ENCODE results near the gene C1orf141. TPM values are rescaled to one million over a fixed set of nuclear protein-coding genes. Genes with fewer than 3 reads are reported as not detected.

C1orf141 gene
- total and polyA plus RNA-seq, 2 of the 8 experiments (the other 6 are each of a cell fraction or from before 2014, with no cell fraction given): not detected

DNA sequence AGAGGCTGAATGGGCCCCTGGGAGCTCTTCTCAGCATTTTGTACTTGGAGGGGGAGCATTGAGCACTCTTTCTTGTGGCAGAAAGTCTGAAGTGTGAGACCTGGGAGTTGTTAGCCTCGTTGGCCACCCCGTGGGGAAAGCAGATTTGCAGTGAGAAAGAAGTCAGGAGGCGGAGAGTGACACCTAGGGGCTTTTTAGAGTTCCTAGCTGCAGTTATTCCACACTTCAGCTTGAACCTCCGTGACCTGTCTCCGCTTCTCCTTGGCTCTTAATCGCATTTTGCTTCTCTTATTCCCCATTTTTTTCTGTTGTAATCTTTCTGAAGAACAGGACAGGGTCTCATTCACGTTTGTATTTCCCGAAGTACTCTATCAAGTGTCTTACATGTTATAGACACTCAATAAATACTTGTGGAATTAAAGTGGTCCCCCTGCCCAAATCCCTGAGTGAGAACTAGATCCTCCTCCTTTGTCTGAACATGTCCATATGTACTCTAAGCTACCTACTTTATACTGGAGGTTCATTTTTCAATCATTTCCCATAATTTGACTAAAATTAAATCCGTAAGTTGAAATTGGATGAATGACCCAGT is 14.5 kb upstream of the C1orf141 start:
- H3K79me1 ChIP-seq (ENCODE audit: low read depth, low read length): no peaks in the 10 kb centered on the region
- no peak overlapping the region for H3K23ac ChIP-seq (ENCODE audit: insufficient read length)
- H2BK12ac ChIP-seq (ENCODE audit: low read depth, low read length): no peak overlapping the region
- no peak overlapping the region for H4K8ac ChIP-seq (ENCODE audit: extremely low read depth, insufficient read depth, low read length)
- H2BK20ac ChIP-seq (ENCODE audit: low read length): no peak overlapping the region
- no peak overlapping the region for H4K5ac ChIP-seq (ENCODE audit: insufficient read length, low read depth, low read length)
- H2BK120ac ChIP-seq (replicated peaks; ENCODE audit: low read depth, low read length): no peak overlapping the region
- ChIA-PET POLR2A (ENCODE audit: partially characterized antibody) (interaction anchor here (0.9 to 1.5 kb wide), 2 partner anchors 153 to 156 kb away, joined by 3 to 4 read pairs; no protein-coding TSS in a partner anchor), CTCF (ENCODE audit: partially characterized antibody) (interaction anchor here (0.5 to 4.4 kb wide), 56 partner anchors 8 to 395 kb away, joined by 3 to 133 read pairs (median 4); partner anchors contain the start of genes C1orf141 and SLC35D1)
- peak; percentile 34 to 60 for DNase-seq (ENCODE audit: low read depth in 1 of 2, low spot score in 2 of 2)
- no peak overlapping the region for H3K56ac ChIP-seq (replicated peaks; ENCODE audit: insufficient read length, low read depth, low read length)
- H3K27me3 ChIP-seq (replicated peaks in 1 of 4; ENCODE audit: control insufficient read depth in 3 of 4, extremely low read depth in 1 of 4, insufficient read depth in 3 of 4, low read length in 3 of 4): no peaks in the 10 kb centered on the region
- H3K18ac ChIP-seq (ENCODE audit: extremely low read depth, low read length): no peak overlapping the region
- 0 out of 7 replicates have a peak, but pooled peaks cover 0 to 4% (median 0%) of the 10 kb centered on the region in 4 experiments for H3K4me1 ChIP-seq (replicated peaks in 1 of 4; ENCODE audit: control insufficient read depth in 3 of 4, insufficient read depth in 4 of 4, low read length in 3 of 4)
- H4K91ac ChIP-seq (replicated peaks; ENCODE audit: insufficient read length, low read length): no peak overlapping the region
- no peaks in the 10 kb centered on the region for H4K20me1 ChIP-seq (replicated peaks in 1 of 2; ENCODE audit: control insufficient read depth in 1 of 2, insufficient read depth in 2 of 2, low read length in 2 of 2)
- H3K9ac ChIP-seq (replicated peaks in 1 of 4; ENCODE audit: extremely low read depth in 1 of 4, low read depth in 3 of 4, low read length in 3 of 4): no peak overlapping the region
- H3K23me2 ChIP-seq (ENCODE audit: low read depth, low read length): no peaks in the 10 kb centered on the region
- H3K9me3 ChIP-seq (ENCODE audit: insufficient read depth in 2 of 2, low read depth in 1 of 2, low read length in 1 of 2): no peaks in the 10 kb centered on the region
- 0 out of 2 replicates have a peak overlapping the region, but pooled peaks have one; percentile 89 for H2AFZ ChIP-seq (ENCODE audit: low read length)
- TF ChIP-seq, protein P1, sequence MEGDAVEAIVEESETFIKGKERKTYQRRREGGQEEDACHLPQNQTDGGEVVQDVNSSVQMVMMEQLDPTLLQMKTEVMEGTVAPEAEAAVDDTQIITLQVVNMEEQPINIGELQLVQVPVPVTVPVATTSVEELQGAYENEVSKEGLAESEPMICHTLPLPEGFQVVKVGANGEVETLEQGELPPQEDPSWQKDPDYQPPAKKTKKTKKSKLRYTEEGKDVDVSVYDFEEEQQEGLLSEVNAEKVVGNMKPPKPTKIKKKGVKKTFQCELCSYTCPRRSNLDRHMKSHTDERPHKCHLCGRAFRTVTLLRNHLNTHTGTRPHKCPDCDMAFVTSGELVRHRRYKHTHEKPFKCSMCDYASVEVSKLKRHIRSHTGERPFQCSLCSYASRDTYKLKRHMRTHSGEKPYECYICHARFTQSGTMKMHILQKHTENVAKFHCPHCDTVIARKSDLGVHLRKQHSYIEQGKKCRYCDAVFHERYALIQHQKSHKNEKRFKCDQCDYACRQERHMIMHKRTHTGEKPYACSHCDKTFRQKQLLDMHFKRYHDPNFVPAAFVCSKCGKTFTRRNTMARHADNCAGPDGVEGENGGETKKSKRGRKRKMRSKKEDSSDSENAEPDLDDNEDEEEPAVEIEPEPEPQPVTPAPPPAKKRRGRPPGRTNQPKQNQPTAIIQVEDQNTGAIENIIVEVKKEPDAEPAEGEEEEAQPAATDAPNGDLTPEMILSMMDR (IDR thresholded peaks at IDR 0.05; ENCODE audit: control extremely low read depth in 1 of 3, insufficient read depth in 1 of 3, low read depth in 1 of 3, low read length in 3 of 3): peak; percentile 58 to 99 (median 78)
- TF ChIP-seq RAD21 (IDR thresholded peaks at IDR 0.05 in 1 of 2, conservative IDR thresholded peaks at IDR 0.05 in 1 of 2; ENCODE audit: low read depth in 2 of 2, low read length in 2 of 2) (peak; percentile 92 to 96), EZH2 (IDR thresholded peaks at IDR 0.05; ENCODE audit: low read depth, low read length, severe bottlenecking) (no peak)
- no peak overlapping the region for H3K4me2 ChIP-seq (ENCODE audit: insufficient read depth in 1 of 2, low read depth in 2 of 2, low read length in 2 of 2)
- H3K27ac ChIP-seq (ENCODE audit: low read depth, low read length): no peak overlapping the region
- WGBS, 2 experiments (ENCODE audit: extremely low coverage in 1 of 2, insufficient coverage in 1 of 2, insufficient read length in 1 of 2, insufficient replicate concordance in 2 of 2, low coverage in 1 of 2, low lambda C conversion rate in 2 of 2, missing lambda C conversion rate in 1 of 2): 30% methylated on average over 9 of the region's 9 CpGs; no CpG with 5 or more reads in 1 of the 2 experiments
- peak; percentile 79 for FAIRE-seq
- H2BK5ac ChIP-seq (ENCODE audit: low read depth, low read length): no peak overlapping the region
- no peak overlapping the region for H2BK15ac ChIP-seq (ENCODE audit: low read length)
- H3K4ac ChIP-seq (replicated peaks; ENCODE audit: insufficient read length, low read depth, low read length): no peak overlapping the region
- no peak overlapping the region for H2AK5ac ChIP-seq (ENCODE audit: low read depth, low read length)
- no peaks in the 10 kb centered on the region for H3K36me3 ChIP-seq (ENCODE audit: control insufficient read depth in 2 of 4, insufficient read depth in 4 of 4, low read length in 3 of 4)
- H3K14ac ChIP-seq (ENCODE audit: insufficient read length): no peak overlapping the region
- H3K4me3 ChIP-seq (ENCODE audit: extremely low read depth in 1 of 4, insufficient read depth in 2 of 4, low read depth in 3 of 4, low read length in 4 of 4): no peak overlapping the region
- H3K79me2 ChIP-seq (ENCODE audit: control insufficient read depth in 1 of 2, insufficient read depth in 2 of 2, low read length in 2 of 2): no peaks in the 10 kb centered on the region

Data from H1 (cell line).